Heart right ventricle (tissue), 16 donors: ENCODE measurements around the gene MISFA. TPM values are rescaled to one million over a fixed set of nuclear protein-coding genes. Genes with fewer than 3 reads are reported as not detected.

Experiments used
- ATAC-seq, 8 donors: fragments of 200-7000 bp; cut with Tn5 transposase; one replicate each; pipeline ENCODE4 v1.9.1; 2020; ENCODE audit warnings: mild to moderate bottlenecking in 8 of 8, moderate library complexity in 8 of 8, moderate number of reproducible peaks in 1 of 8
- DNase-seq, 2 donors: peaks; one replicate each; pipeline ENCODE4 v3.0.0-alpha.2; 2020
- H3K27ac ChIP-seq, 10 donors: fragments of 200-600 bp; sonication (generic) in 2 of 10; one replicate each; pipeline versions ENCODE4 v1.5.0 to v1.8.0; 2020 to 2022; ENCODE audit warnings: mild to moderate bottlenecking in 3 of 10
- H3K27me3 ChIP-seq, 7 donors: fragments of 200-600 bp; one replicate each; pipeline ENCODE4 v1.8.0; 2021 to 2022; ENCODE audit warnings: mild to moderate bottlenecking in 2 of 7
- H3K36me3 ChIP-seq, 9 donors: fragments of 200-600 bp; sonication (generic) in 1 of 9; one replicate each; pipeline versions ENCODE4 v1.5.0 to v1.8.0; 2020 to 2022; ENCODE audit warnings: mild to moderate bottlenecking in 2 of 9
- H3K4me1 ChIP-seq, 9 donors: fragments of 200-600 bp; sonication (generic) in 1 of 9; one replicate each; pipeline versions ENCODE4 v1.5.0 to v1.8.0; 2020 to 2022; ENCODE audit warnings: mild to moderate bottlenecking in 4 of 9
- H3K4me3 ChIP-seq, 10 donors: fragments of 200-600 bp; sonication (generic) in 2 of 10; one replicate each; pipeline versions ENCODE4 v1.5.0 to v1.8.0; 2020 to 2022; ENCODE audit warnings: mild to moderate bottlenecking in 7 of 10, moderate library complexity in 2 of 10
- H3K9me3 ChIP-seq, 11 donors: fragments of 200-600 bp in 10 of 11; sonication (generic) in 2 of 11; one replicate each; pipeline versions ENCODE4 v1.5.0 to v1.8.0; 2013 to 2022; ENCODE audit warnings: mild to moderate bottlenecking in 2 of 11, control low read depth in 1 of 11, moderate library complexity in 1 of 11
- whole genome bisulfite sequencing, 2 donors: extraction: QIAGEN DNeasy Blood & Tissue Kit; methylation state at CpG; one replicate each; pipeline ENCODE4 v1.1.7; 2013; ENCODE audit warnings: inconsistent platforms in 1 of 2; 5-methylcytosine and 5-hydroxymethylcytosine counted together
- intact Hi-C, 10 donors: fragments of 100-400 bp; cut with DNase I; formaldehyde crosslinking; loops; one replicate each; pipeline versions ENCODE4 v1.11.1 to v1.14.2; 2022
- polyA plus RNA-seq, 2 donors: library from polyadenylated mRNA; stranded (reverse); fragments of 200-250 nt; gene quantifications; one replicate each; pipeline ENCODE4 v1.2.3, GENCODE V29; 2013
- total RNA-seq, 10 donors: library from RNA; stranded (reverse); fragmentation: NEBNext Ultra II Directional in 3 of 10; extraction: Animal tissue kit (Norgen Biotek cat#: 25700) in 3 of 10; gene quantifications; one replicate each; pipeline versions ENCODE4 v1.2.1 to v1.2.4, GENCODE V29; 2021 to 2023
- TF ChIP-seq, protein P1 (sequence below), 9 donors: fragments of 200-600 bp; sonication (generic) in 2 of 9; IDR thresholded peaks; one replicate each; pipeline versions ENCODE4 v1.5.0 to v1.8.0; 2021 to 2022; ENCODE audit warnings: antibody characterized with exemption in 9 of 9, mild to moderate bottlenecking in 5 of 9, moderate library complexity in 1 of 9
- donor health status: Arrhythmogenic right ventricular cardiomyopathy.
- donor health status: ischemic (EF 13 %, LVEDD 7.1; RV severe dilation, severe dysfunction).
- donor health status: healthy with polysubstance abuse.
- donor health status: DM: no; HTN: yes; CAD: no.
- donor health status: DM: no; HTN: no; CAD: no.
- donor health status: ischemic (EF 25% LVEDD 6.9; RV normal size, moderate dysfunction).
- donor health status: ischemic (EF 25% LVEDD 5.7; RV mildly dilated, moderate dysfunction).
- donor health status: healthy.
- donor health status: DM: yes; HTN: yes; CAD: no.
- donor health status: Ischemic cardiomyopathy.
- donor health status: ischemic (EF 35%, LVEDD 5.7; RV mildly dilated, moderate dysfunction).
- donor health status: nonischemic (EF 11% LVEDD 7.7; RV severe dilation, severe dysfunction).
- donor health status: DM: yes; HTN: yes; CAD: no.
- donor health status: PGD.
- donor health status: ischemic (EF 29% LVEDD 5.4; RV normal size, mild dysfunction).
- donor health status: nonischemic (EF 23%, LVEDD 6.1; RV moderate dilation, normal function).

Gene MISFA
- total and polyA plus RNA-seq, 12 donors, result 1.7 to 18.4 (median 10.8) TPM

DNA sequence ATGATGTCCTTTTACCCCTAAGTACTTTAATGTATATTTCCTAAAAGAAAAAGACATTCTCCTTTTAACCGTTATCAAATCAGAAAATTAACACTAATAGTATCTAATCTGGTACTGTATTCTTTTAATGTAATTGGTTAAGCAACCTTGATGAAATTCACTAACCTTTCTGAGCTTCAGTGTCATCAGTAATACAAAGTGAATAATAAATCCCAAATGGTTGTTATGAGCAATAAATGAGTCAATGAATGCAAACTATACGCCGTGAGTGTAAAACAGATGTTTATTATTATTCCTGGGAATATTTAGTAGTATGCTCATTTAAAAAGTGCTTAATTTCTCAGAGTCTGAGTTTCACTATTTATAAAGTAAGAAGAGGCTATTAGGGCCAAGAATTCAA lies 32.5 kb upstream of the MISFA start:
- DNase-seq (no peak), ATAC-seq (no peak)
- H3K4me1 ChIP-seq, result no peaks in the 10 kb centered on the region
- TF ChIP-seq, protein P1, sequence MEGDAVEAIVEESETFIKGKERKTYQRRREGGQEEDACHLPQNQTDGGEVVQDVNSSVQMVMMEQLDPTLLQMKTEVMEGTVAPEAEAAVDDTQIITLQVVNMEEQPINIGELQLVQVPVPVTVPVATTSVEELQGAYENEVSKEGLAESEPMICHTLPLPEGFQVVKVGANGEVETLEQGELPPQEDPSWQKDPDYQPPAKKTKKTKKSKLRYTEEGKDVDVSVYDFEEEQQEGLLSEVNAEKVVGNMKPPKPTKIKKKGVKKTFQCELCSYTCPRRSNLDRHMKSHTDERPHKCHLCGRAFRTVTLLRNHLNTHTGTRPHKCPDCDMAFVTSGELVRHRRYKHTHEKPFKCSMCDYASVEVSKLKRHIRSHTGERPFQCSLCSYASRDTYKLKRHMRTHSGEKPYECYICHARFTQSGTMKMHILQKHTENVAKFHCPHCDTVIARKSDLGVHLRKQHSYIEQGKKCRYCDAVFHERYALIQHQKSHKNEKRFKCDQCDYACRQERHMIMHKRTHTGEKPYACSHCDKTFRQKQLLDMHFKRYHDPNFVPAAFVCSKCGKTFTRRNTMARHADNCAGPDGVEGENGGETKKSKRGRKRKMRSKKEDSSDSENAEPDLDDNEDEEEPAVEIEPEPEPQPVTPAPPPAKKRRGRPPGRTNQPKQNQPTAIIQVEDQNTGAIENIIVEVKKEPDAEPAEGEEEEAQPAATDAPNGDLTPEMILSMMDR (IDR thresholded peaks at IDR 0.05), result no peak
- no peak overlapping the region for H3K27ac ChIP-seq
- H3K9me3 ChIP-seq, result no peaks in the 10 kb centered on the region
- H3K4me3 ChIP-seq, result no peak overlapping the region
- 98% methylated on average over 3 of the region's 3 CpGs for WGBS, 2 donors
- intact Hi-C loops, result no loop called here
- peaks cover 0 to 99% (median 34%) of the 10 kb centered on the region in 9 donors for H3K36me3 ChIP-seq
- H3K27me3 ChIP-seq, result no peaks in the 10 kb centered on the region

DNA sequence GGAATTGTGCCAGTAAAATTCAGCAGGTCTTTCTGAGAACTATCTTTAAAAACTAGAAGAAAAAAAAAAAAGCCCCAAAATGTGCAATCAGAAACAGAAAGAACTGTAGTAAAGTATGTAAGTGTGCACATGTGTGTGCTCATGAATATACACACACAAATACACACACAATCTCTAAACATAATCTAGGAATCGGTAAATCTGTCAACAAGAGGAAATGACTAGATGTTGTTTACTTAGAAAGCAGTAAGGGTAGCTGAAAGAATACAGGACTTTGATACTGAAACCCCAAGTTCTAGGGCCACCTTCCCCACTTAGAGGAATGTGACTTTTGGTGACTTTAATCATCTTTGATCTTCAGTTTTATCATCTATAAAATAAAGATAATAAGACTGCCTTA lies 24.2 kb upstream of the MISFA start:
- ATAC-seq (no peak), DNase-seq (no peak)
- peaks cover 0 to 4% (median 0%) of the 10 kb centered on the region in 9 donors for H3K4me1 ChIP-seq
- H3K27me3 ChIP-seq, result no peaks in the 10 kb centered on the region
- no peak overlapping the region for H3K4me3 ChIP-seq
- peaks cover 0 to 93% (median 23%) of the 10 kb centered on the region in 9 donors for H3K36me3 ChIP-seq
- no peak overlapping the region for H3K27ac ChIP-seq
- no peaks in the 10 kb centered on the region for H3K9me3 ChIP-seq
- TF ChIP-seq, protein P1 (IDR thresholded peaks at IDR 0.05), result no peak
- 69 to 85% methylated on average over 1 of the region's 1 CpG for WGBS, 2 donors
- intact Hi-C loops, result no loop called here

DNA sequence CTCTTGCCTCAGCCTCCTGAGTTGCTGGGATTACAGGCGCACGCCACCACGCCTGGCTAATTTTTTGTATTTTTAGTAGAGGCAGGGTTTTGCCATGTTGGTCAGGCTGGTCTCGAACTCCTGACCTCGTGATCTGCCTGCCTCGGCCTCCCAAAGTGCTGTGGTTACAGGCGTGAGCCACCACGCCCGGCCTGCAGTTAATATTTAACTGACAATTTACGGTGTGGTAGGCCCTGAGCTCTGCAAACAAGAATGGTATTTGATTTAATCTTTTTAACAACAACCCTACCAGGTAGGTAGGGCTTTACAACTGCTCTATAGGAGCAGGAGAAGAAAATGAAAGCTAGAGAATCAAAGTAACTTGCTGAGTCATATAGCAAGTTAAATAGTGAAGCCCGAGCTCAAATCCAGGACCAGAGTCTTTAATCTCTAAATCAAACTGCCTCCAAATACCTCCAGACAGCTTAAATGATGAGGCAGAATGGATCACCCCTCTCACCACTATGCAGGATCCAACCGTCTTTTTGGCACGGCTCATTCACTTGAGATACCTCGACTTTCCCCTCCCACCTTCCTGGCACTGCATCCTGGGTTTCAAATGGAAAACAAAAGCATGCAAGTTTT lies 20.5 kb upstream of the MISFA start:
- peaks cover 0 to 69% (median 22%) of the 10 kb centered on the region in 9 donors for H3K36me3 ChIP-seq

DNA sequence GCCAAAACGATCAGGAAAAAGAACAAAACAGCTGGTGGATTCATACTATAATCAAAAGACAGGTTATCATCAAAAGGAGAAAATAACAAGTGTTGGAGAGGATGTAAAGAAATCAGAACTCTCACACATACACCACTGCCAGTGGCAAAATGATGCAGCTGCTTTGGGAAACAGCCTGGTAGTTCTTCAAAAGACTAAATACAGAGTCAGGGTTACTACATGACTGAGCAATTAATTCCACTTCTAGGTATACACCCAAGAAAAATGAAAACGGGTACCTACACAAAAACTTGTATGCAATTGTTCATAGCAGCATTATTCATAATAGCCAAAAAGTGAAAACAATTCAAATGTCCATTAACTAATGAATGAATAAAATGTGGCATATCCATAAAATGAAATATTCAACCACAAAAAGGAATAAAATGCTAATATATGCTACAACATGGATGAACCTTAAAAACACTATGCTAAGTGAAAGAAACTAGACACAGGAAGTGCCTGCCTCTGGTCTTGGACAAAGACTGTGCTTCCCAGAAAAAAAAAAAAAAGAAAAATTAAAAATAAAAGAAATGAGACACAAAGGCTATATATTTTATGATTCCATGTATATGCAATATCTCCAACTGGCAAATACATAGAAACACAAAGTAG lies 19.3 kb upstream of the MISFA start:
- Histone ChIP-seq H3K36me3 (peaks cover 0 to 58% (median 12%) of the 10 kb centered on the region in 9 donors), H3K27me3 (no peaks in the 10 kb centered on the region), H3K27ac (no peak overlapping the region), H3K4me3 (no peak overlapping the region), H3K9me3 (no peaks in the 10 kb centered on the region), H3K4me1 (peaks cover 0 to 4% (median 0%) of the 10 kb centered on the region in 9 donors)
- 79 to 85% methylated on average over 2 of the region's 2 CpGs for WGBS, 2 donors
- ATAC-seq, result no peak
- no peak for DNase-seq
- intact Hi-C loops, result loop anchor here in 3 of 10 donors (10.0 kb wide), 3 partner anchors 45 to 145 kb away; partner anchors contain the start of genes IGSF22 (in 1 of the 3) and SPTY2D1 (in 1 of the 3)
- TF ChIP-seq, protein P1 (IDR thresholded peaks at IDR 0.05), result no peak

More for the DNA sequence above, 20.5 kb upstream of the MISFA start:
- H3K4me3 ChIP-seq, result no peak overlapping the region
- H3K27ac ChIP-seq, result no peak overlapping the region
- 86 to 88% methylated on average over 14 of the region's 14 CpGs for WGBS, 2 donors
- H3K9me3 ChIP-seq, result no peaks in the 10 kb centered on the region
- intact Hi-C loops, result no loop called here
- H3K27me3 ChIP-seq, result no peaks in the 10 kb centered on the region
- no peak for DNase-seq
- H3K4me1 ChIP-seq, result peaks cover 0 to 4% (median 0%) of the 10 kb centered on the region in 9 donors
- no peak for ATAC-seq
- TF ChIP-seq, protein P1 (IDR thresholded peaks at IDR 0.05), result no peak
